SK-N-MC (cell line): Measurements from ENCODE around the gene TBX3.

Experiments
- EZH2 ChIP-seq: fragments of 200-600 bp; sonication (generic); IDR thresholded peaks from one replicate; pipeline ENCODE4 v1.6.1; 2017; ENCODE audit warnings: antibody characterized with exemption
- POLR2AphosphoS5 ChIP-seq: IDR thresholded peaks from 2 replicates; pipeline ENCODE4 v1.6.1; 2012; ENCODE audit warnings: mild to moderate bottlenecking, low read depth, low read length, borderline replicate concordance

- TF ChIP-seq EZH2 (no peak), POLR2AphosphoS5 (no peak)
Observed at GRCh38 chr12:114625294-114625851, 58.6 kb downstream of the TBX3 start.
